GM23338 (cell line): ENCODE data around the gene SFRP4. TPM values are rescaled to one million over a fixed set of nuclear protein-coding genes. Genes with fewer than 3 reads are reported as not detected.

Experiments
- ATAC-seq: fragments of 200-7000 bp; cut with Tn5 transposase; 3 replicates; pipeline ENCODE4 v1.9.1; 2020
- DNase-seq: peaks from one replicate; pipeline ENCODE4 v3.0.0-alpha.2; 2015; ENCODE audit warnings: low spot score
- H2AFZ ChIP-seq: fragments of 200-600 bp; sonication (generic); 2 replicates; pipeline ENCODE4 v1.8.0; 2016; ENCODE audit warnings: antibody characterized with exemption, mild to moderate bottlenecking, moderate library complexity
- H3F3A ChIP-seq: fragments of 200-600 bp; sonication (generic); replicated peaks from 2 replicates; pipeline ENCODE4 v1.8.0; 2017; ENCODE audit warnings: antibody characterized with exemption, mixed run types, low read depth
- H3K27ac ChIP-seq: fragments of 200-600 bp; sonication (generic); 2 replicates; pipeline ENCODE4 v1.6.1; 2016; ENCODE audit warnings: low read depth
- H3K27me3 ChIP-seq: fragments of 200-600 bp; sonication (generic); 2 replicates; pipeline ENCODE4 v1.8.0; 2016; ENCODE audit warnings: mild to moderate bottlenecking, mixed run types, moderate library complexity; ENCODE audit not compliant: insufficient read depth
- H3K36me3 ChIP-seq: fragments of 200-600 bp; sonication (generic); 2 replicates; pipeline ENCODE4 v1.8.0; 2016; ENCODE audit warnings: mild to moderate bottlenecking; ENCODE audit not compliant: insufficient read depth
- H3K4me1 ChIP-seq: fragments of 200-600 bp; sonication (generic); 2 replicates; pipeline ENCODE4 v1.8.0; 2016; ENCODE audit warnings: mild to moderate bottlenecking, moderate library complexity; ENCODE audit not compliant: insufficient read depth
- H3K4me2 ChIP-seq: fragments of 200-600 bp; sonication (generic); 2 replicates; pipeline ENCODE4 v1.7.1; 2017; ENCODE audit warnings: mixed run types
- H3K4me3 ChIP-seq: fragments of 200-600 bp; sonication (generic); 2 replicates; pipeline ENCODE4 v1.6.1; 2016; ENCODE audit warnings: mixed run types
- H3K79me2 ChIP-seq: fragments of 200-600 bp; sonication (generic); replicated peaks from 2 replicates; pipeline ENCODE4 v1.8.0; 2017; ENCODE audit warnings: mild to moderate bottlenecking; ENCODE audit not compliant: insufficient read depth
- H3K9me2 ChIP-seq: fragments of 200-600 bp; sonication (generic); 2 replicates; pipeline ENCODE4 v1.8.0; 2017; ENCODE audit not compliant: insufficient read depth
- H4K20me1 ChIP-seq: fragments of 200-600 bp; sonication (generic); replicated peaks from 2 replicates; pipeline ENCODE4 v1.8.0; 2017; ENCODE audit warnings: mild to moderate bottlenecking; ENCODE audit not compliant: insufficient read depth
- H3K27ac Mint-ChIP-seq: 2 replicates; pipeline ENCODE4 v1.8.0; 2020; ENCODE audit warnings: inconsistent platforms, mild to moderate bottlenecking, moderate library complexity, mixed read lengths
- H3K27me3 Mint-ChIP-seq: 3 replicates; pipeline ENCODE4 v1.8.0; 2022; ENCODE audit warnings: low read depth, mild to moderate bottlenecking, moderate library complexity, mixed read lengths, inconsistent platforms; ENCODE audit not compliant: insufficient read depth, poor library complexity
- H3K36me3 Mint-ChIP-seq: 3 replicates; pipeline ENCODE4 v1.8.0; 2021; ENCODE audit warnings: low read depth, mild to moderate bottlenecking, inconsistent platforms, moderate library complexity, mixed read lengths
- H3K4me1 Mint-ChIP-seq: 3 replicates; pipeline ENCODE4 v1.8.0; 2020; ENCODE audit warnings: mild to moderate bottlenecking, inconsistent platforms, mixed read lengths
- H3K4me3 Mint-ChIP-seq: 3 replicates; pipeline ENCODE4 v1.8.0; 2021; ENCODE audit warnings: moderate library complexity, mild to moderate bottlenecking, inconsistent platforms, mixed read lengths
- H3K9me3 Mint-ChIP-seq: 3 replicates; pipeline ENCODE4 v1.8.0; 2020; ENCODE audit warnings: moderate library complexity, mild to moderate bottlenecking, inconsistent platforms, mixed read lengths
- CREB1 ChIP-seq: fragments of 250-450 bp; sonication (Bioruptor Pico); IDR thresholded peaks from 2 replicates; pipeline ENCODE4 v1.5.0; 2020; ENCODE audit warnings: low read depth, mild to moderate bottlenecking, moderate library complexity
- CTCF ChIP-seq, 2 experiments: fragments of 200-600 bp in 1 of 2; sonication (generic) in 1 of 2; conservative IDR thresholded peaks; 2 replicates each; pipeline versions ENCODE4 v1.5.1 to v1.6.1; 2016 to 2017; ENCODE audit warnings: antibody characterized with exemption in 2 of 2, low read depth in 2 of 2, mild to moderate bottlenecking in 2 of 2, moderate library complexity in 1 of 2
- ETS1 ChIP-seq: IDR thresholded peaks from 2 replicates; pipeline ENCODE4 v1.6.1; 2016; ENCODE audit warnings: antibody characterized with exemption
- EZH2 ChIP-seq: fragments of 200-600 bp; sonication (generic); IDR thresholded peaks from one replicate; pipeline ENCODE4 v1.8.0; 2017; ENCODE audit warnings: antibody characterized with exemption, mild to moderate bottlenecking, low read depth; ENCODE audit not compliant: unreplicated experiment
- EZH2phosphoT487 ChIP-seq: fragments of 200-600 bp; sonication (generic); IDR thresholded peaks from one replicate; pipeline ENCODE4 v1.8.1; 2018; ENCODE audit warnings: antibody characterized with exemption; ENCODE audit not compliant: unreplicated experiment
- JUNB ChIP-seq: IDR thresholded peaks from one replicate; pipeline ENCODE4 v1.6.1; 2016; ENCODE audit warnings: antibody characterized with exemption; ENCODE audit not compliant: unreplicated experiment
- NANOG ChIP-seq: IDR thresholded peaks from 2 replicates; pipeline ENCODE4 v1.6.1; 2016; ENCODE audit warnings: antibody characterized with exemption, borderline replicate concordance
- POLR2AphosphoS5 ChIP-seq: IDR thresholded peaks from 2 replicates; pipeline ENCODE4 v1.6.1; 2016; ENCODE audit warnings: antibody characterized with exemption, low read depth
- REST ChIP-seq: IDR thresholded peaks from one replicate; pipeline ENCODE4 v1.6.1; 2018; ENCODE audit warnings: antibody characterized with exemption; ENCODE audit not compliant: unreplicated experiment
- STAT1 ChIP-seq: IDR thresholded peaks from one replicate; pipeline ENCODE4 v1.6.1; 2016; ENCODE audit warnings: antibody characterized with exemption; ENCODE audit not compliant: unreplicated experiment
- ZNF114 ChIP-seq: fragments of 250-450 bp; sonication (Bioruptor Pico); IDR thresholded peaks from 2 replicates; pipeline ENCODE4 v1.5.0; 2020; ENCODE audit warnings: mild to moderate bottlenecking, moderate library complexity
- ZNF331 ChIP-seq: fragments of 250-450 bp; sonication (Bioruptor Pico); IDR thresholded peaks from 2 replicates; pipeline ENCODE4 v1.5.0; 2020; ENCODE audit warnings: low read depth, mild to moderate bottlenecking, moderate library complexity
- polyA plus RNA-seq: library from polyadenylated mRNA; unstranded; fragments of >200 nt; fragmentation: Nextera tagmentation; extraction: Ambion mirVana; gene quantifications from 2 replicates; pipeline ENCODE4 v1.2.1, GENCODE V29; 2016
- total RNA-seq: library from RNA; depleted of rRNA; stranded (reverse); fragments of >200 nt; shearing (Covaris generic); gene quantifications from 2 replicates; pipeline ENCODE4 v1.2.3, GENCODE V29; 2014
- TF ChIP-seq, protein P1 (sequence below): fragments of 250-450 bp; sonication (Bioruptor Pico); IDR thresholded peaks from 2 replicates; pipeline ENCODE4 v1.5.0; 2020; ENCODE audit warnings: mild to moderate bottlenecking, moderate library complexity

SFRP4 gene
- total and polyA plus RNA-seq, 2 experiments from 2014 or later, result not detected

GRCh38 chr7:37928878-37929277 lies 12.3 kb upstream of the SFRP4 start:
- H3K9me2 ChIP-seq, result no peaks in the 10 kb centered on the region
- no peak overlapping the region for H2AFZ ChIP-seq
- H3K4me1 Mint-ChIP-seq, result no peaks in the 10 kb centered on the region
- TF ChIP-seq REST (no peak), STAT1 (no peak), CTCF (conservative IDR thresholded peaks at IDR 0.05; ENCODE audit: low read depth in 2 of 2) (no peak), CREB1 (CRISPR knock-in tag) (no peak), EZH2 (no peak), EZH2phosphoT487 (no peak), ZNF114 (CRISPR knock-in tag) (no peak), ZNF331 (CRISPR knock-in tag) (no peak), POLR2AphosphoS5 (no peak), NANOG (no peak), JUNB (no peak), ETS1 (no peak)
- TF ChIP-seq, protein P1, sequence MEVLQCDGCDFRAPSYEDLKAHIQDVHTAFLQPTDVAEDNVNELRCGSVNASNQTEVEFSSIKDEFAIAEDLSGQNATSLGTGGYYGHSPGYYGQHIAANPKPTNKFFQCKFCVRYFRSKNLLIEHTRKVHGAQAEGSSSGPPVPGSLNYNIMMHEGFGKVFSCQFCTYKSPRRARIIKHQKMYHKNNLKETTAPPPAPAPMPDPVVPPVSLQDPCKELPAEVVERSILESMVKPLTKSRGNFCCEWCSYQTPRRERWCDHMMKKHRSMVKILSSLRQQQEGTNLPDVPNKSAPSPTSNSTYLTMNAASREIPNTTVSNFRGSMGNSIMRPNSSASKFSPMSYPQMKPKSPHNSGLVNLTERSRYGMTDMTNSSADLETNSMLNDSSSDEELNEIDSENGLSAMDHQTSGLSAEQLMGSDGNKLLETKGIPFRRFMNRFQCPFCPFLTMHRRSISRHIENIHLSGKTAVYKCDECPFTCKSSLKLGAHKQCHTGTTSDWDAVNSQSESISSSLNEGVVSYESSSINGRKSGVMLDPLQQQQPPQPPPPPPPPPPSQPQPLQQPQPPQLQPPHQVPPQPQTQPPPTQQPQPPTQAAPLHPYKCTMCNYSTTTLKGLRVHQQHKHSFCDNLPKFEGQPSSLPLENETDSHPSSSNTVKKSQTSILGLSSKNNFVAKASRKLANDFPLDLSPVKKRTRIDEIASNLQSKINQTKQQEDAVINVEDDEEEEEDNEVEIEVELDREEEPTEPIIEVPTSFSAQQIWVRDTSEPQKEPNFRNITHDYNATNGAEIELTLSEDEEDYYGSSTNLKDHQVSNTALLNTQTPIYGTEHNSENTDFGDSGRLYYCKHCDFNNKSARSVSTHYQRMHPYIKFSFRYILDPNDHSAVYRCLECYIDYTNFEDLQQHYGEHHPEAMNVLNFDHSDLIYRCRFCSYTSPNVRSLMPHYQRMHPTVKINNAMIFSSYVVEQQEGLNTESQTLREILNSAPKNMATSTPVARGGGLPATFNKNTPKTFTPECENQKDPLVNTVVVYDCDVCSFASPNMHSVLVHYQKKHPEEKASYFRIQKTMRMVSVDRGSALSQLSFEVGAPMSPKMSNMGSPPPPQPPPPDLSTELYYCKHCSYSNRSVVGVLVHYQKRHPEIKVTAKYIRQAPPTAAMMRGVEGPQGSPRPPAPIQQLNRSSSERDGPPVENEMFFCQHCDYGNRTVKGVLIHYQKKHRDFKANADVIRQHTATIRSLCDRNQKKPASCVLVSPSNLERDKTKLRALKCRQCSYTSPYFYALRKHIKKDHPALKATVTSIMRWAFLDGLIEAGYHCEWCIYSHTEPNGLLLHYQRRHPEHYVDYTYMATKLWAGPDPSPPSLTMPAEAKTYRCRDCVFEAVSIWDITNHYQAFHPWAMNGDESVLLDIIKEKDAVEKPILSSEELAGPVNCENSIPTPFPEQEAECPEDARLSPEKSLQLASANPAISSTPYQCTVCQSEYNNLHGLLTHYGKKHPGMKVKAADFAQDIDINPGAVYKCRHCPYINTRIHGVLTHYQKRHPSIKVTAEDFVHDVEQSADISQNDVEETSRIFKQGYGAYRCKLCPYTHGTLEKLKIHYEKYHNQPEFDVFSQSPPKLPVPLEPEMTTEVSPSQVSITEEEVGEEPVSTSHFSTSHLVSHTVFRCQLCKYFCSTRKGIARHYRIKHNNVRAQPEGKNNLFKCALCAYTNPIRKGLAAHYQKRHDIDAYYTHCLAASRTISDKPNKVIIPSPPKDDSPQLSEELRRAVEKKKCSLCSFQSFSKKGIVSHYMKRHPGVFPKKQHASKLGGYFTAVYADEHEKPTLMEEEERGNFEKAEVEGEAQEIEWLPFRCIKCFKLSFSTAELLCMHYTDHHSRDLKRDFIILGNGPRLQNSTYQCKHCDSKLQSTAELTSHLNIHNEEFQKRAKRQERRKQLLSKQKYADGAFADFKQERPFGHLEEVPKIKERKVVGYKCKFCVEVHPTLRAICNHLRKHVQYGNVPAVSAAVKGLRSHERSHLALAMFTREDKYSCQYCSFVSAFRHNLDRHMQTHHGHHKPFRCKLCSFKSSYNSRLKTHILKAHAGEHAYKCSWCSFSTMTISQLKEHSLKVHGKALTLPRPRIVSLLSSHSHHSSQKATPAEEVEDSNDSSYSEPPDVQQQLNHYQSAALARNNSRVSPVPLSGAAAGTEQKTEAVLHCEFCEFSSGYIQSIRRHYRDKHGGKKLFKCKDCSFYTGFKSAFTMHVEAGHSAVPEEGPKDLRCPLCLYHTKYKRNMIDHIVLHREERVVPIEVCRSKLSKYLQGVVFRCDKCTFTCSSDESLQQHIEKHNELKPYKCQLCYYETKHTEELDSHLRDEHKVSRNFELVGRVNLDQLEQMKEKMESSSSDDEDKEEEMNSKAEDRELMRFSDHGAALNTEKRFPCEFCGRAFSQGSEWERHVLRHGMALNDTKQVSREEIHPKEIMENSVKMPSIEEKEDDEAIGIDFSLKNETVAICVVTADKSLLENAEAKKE, result no peak
- no peak overlapping the region for H3K27ac ChIP-seq
- H4K20me1 ChIP-seq, result no peaks in the 10 kb centered on the region
- no peaks in the 10 kb centered on the region for H3K27me3 Mint-ChIP-seq
- no peak overlapping the region for H3K27ac Mint-ChIP-seq
- no peaks in the 10 kb centered on the region for H3K27me3 ChIP-seq
- 0 out of 2 replicates have a peak, but pooled peaks cover 5% of the 10 kb centered on the region for H3K79me2 ChIP-seq
- no peaks in the 10 kb centered on the region for H3F3A ChIP-seq
- no peaks in the 10 kb centered on the region for H3K36me3 Mint-ChIP-seq
- ATAC-seq (no peak), DNase-seq (no peak)
- no peak overlapping the region for H3K4me2 ChIP-seq
- no peak overlapping the region for H3K4me3 ChIP-seq
- no peaks in the 10 kb centered on the region for H3K36me3 ChIP-seq
- H3K4me1 ChIP-seq, result no peaks in the 10 kb centered on the region
- H3K4me3 Mint-ChIP-seq, result no peak overlapping the region
- no peaks in the 10 kb centered on the region for H3K9me3 Mint-ChIP-seq
